SK-N-SH (cell line): ENCODE results near the gene EEF1A2.

ENCODE experiments used
- CTCF ChIP-seq: fragments of 200-600 bp; sonication (generic); IDR thresholded peaks from 2 replicates; pipeline ENCODE4 v1.6.1; 2017; ENCODE audit warnings: antibody characterized with exemption, mild to moderate bottlenecking, moderate library complexity
- JUND ChIP-seq: IDR thresholded peaks from 2 replicates; pipeline ENCODE4 v1.4.0; 2012
- MAX ChIP-seq: IDR thresholded peaks from 2 replicates; pipeline ENCODE4 v1.4.0; 2012; ENCODE audit warnings: low read depth
- MXI1 ChIP-seq: IDR thresholded peaks from 2 replicates; pipeline ENCODE4 v1.6.1; 2012; ENCODE audit warnings: mild to moderate bottlenecking, low read depth, low read length, improper control_type of control experiment
- POLR2AphosphoS5 ChIP-seq: IDR thresholded peaks from 2 replicates; pipeline ENCODE4 v1.6.1; 2012; ENCODE audit warnings: low read depth, low read length
- USF2 ChIP-seq: fragments of 150-350 bp; IDR thresholded peaks from 2 replicates; pipeline ENCODE4 v1.6.1; 2017; ENCODE audit warnings: antibody characterized with exemption, low read length, low read depth, borderline replicate concordance

- TF ChIP-seq JUND = no peak
- no peak for TF ChIP-seq CTCF
- TF ChIP-seq POLR2AphosphoS5 = no peak
- TF ChIP-seq MXI1 = no peak
- TF ChIP-seq USF2 = no peak
- TF ChIP-seq MAX = no peak
Observed at GRCh38 chr20:63530788-63531160, 31.9 kb upstream of the EEF1A2 start.
